Lung (tissue), 12 donors: ENCODE results near the gene OBP2B. TPM values are rescaled to one million over a fixed set of nuclear protein-coding genes. Genes with fewer than 3 reads are reported as not detected.

ENCODE experiments used
- ATAC-seq: fragments of 200-7000 bp; cut with Tn5 transposase; one replicate; pipeline ENCODE4 v1.9.1; 2020; ENCODE audit warnings: moderate number of reproducible peaks; ENCODE audit not compliant: insufficient read depth, low FRiP score
- DNase-seq, 3 donors: peaks; one replicate each; pipeline ENCODE4 v3.0.0-alpha.2; 2013 to 2017
- H3K27ac ChIP-seq, 2 donors: one replicate each; pipeline ENCODE4 v1.5.1; 2013; ENCODE audit warnings: mild to moderate bottlenecking in 2 of 2, moderate library complexity in 2 of 2, control low read depth in 1 of 2, inconsistent platforms in 1 of 2, low read depth in 1 of 2, low read length in 1 of 2
- H3K27me3 ChIP-seq, 3 donors: one replicate each; pipeline ENCODE4 v1.5.1; 2013; ENCODE audit warnings: low read length in 2 of 3; ENCODE audit not compliant: control insufficient read depth in 3 of 3, insufficient read depth in 3 of 3
- H3K36me3 ChIP-seq, 4 donors: one replicate each; pipeline ENCODE4 v1.5.1; 2013; ENCODE audit warnings: low read length in 4 of 4, mild to moderate bottlenecking in 1 of 4, moderate library complexity in 1 of 4; ENCODE audit not compliant: control insufficient read depth in 4 of 4, insufficient read depth in 4 of 4
- H3K4me1 ChIP-seq, 5 donors: one replicate each; pipeline ENCODE4 v1.5.1; 2013; ENCODE audit warnings: low read length in 5 of 5, mild to moderate bottlenecking in 2 of 5, moderate library complexity in 1 of 5; ENCODE audit not compliant: control insufficient read depth in 5 of 5, insufficient read depth in 5 of 5
- H3K4me3 ChIP-seq: one replicate; pipeline ENCODE4 v1.5.1; 2013; ENCODE audit warnings: mild to moderate bottlenecking, control low read depth, moderate library complexity
- H3K9ac ChIP-seq, 2 donors: one replicate each; pipeline ENCODE4 v1.5.1; 2013; ENCODE audit warnings: low read length in 2 of 2, control low read depth in 1 of 2; ENCODE audit not compliant: insufficient read depth in 1 of 2
- H3K9me3 ChIP-seq, 4 donors: one replicate each; pipeline ENCODE4 v1.5.1; 2013; ENCODE audit warnings: low read length in 3 of 4, mild to moderate bottlenecking in 1 of 4, moderate library complexity in 1 of 4; ENCODE audit not compliant: control insufficient read depth in 4 of 4, insufficient read depth in 3 of 4
- WGBS, 2 donors: extraction: QIAGEN DNeasy Blood & Tissue Kit; methylation state at CpG; one replicate each; pipeline ENCODE4 v1.1.7; 2013; 5-methylcytosine and 5-hydroxymethylcytosine counted together
- polyA plus RNA-seq, 2 donors: library from polyadenylated mRNA; stranded (reverse); fragments of 200-250 nt; gene quantifications; one replicate each; pipeline ENCODE4 v1.2.1, GENCODE V29; 2013
- total RNA-seq, 2 donors: library from RNA; depleted of rRNA in 1 of 2; stranded (reverse); fragments of >200 nt in 1 of 2; gene quantifications; one replicate each; pipeline ENCODE4 v1.2.1, GENCODE V29; 2014 to 2021
- TF ChIP-seq, protein P1 (sequence below): IDR thresholded peaks from 2 replicates; pipeline ENCODE4 v1.5.1; 2012; ENCODE audit warnings: mild to moderate bottlenecking; ENCODE audit errors: control extremely low read depth, extremely low read depth
- donor health status: control.
- donor health status: control.
- donor health status: Bipolar disorder and iron deficiency.
- donor health status: healthy.
- donor health status: DM: yes; HTN: yes; CAD: no.

OBP2B gene
- total and polyA plus RNA-seq, 4 donors, result not detected

DNA sequence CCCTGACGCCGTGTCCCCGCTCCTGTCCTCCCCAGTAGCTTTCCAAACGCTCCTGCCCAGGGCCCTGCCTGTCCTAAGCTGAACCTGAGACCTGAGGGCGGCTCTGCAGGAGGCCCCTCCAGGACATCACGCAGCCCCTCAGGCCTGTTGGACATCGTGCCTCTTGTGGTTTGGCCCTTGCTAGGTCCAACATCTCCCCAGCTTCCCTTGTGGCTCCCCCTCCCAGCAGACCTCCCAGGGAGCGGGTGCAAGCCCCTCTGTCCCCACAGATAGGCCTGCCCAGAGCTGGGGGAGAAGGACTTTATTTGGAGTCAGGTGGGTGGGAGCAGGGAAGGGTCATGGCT, 4.1 kb downstream of the OBP2B start:
- Histone ChIP-seq H3K4me3 (no peak overlapping the region), H3K27ac (no peak overlapping the region), H3K4me1 (no peaks in the 10 kb centered on the region), H3K9ac (no peak overlapping the region), H3K9me3 (peaks cover 0 to 2% (median 0%) of the 10 kb centered on the region in 4 donors), H3K36me3 (no peaks in the 10 kb centered on the region), H3K27me3 (peaks cover 0 to 11% (median 3%) of the 10 kb centered on the region in 3 donors)
- TF ChIP-seq, protein P1, sequence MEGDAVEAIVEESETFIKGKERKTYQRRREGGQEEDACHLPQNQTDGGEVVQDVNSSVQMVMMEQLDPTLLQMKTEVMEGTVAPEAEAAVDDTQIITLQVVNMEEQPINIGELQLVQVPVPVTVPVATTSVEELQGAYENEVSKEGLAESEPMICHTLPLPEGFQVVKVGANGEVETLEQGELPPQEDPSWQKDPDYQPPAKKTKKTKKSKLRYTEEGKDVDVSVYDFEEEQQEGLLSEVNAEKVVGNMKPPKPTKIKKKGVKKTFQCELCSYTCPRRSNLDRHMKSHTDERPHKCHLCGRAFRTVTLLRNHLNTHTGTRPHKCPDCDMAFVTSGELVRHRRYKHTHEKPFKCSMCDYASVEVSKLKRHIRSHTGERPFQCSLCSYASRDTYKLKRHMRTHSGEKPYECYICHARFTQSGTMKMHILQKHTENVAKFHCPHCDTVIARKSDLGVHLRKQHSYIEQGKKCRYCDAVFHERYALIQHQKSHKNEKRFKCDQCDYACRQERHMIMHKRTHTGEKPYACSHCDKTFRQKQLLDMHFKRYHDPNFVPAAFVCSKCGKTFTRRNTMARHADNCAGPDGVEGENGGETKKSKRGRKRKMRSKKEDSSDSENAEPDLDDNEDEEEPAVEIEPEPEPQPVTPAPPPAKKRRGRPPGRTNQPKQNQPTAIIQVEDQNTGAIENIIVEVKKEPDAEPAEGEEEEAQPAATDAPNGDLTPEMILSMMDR, result no peak
- ATAC-seq (no peak), DNase-seq (no peak)
- 69 to 82% methylated on average over 8 of the region's 8 CpGs for WGBS, 2 donors

DNA sequence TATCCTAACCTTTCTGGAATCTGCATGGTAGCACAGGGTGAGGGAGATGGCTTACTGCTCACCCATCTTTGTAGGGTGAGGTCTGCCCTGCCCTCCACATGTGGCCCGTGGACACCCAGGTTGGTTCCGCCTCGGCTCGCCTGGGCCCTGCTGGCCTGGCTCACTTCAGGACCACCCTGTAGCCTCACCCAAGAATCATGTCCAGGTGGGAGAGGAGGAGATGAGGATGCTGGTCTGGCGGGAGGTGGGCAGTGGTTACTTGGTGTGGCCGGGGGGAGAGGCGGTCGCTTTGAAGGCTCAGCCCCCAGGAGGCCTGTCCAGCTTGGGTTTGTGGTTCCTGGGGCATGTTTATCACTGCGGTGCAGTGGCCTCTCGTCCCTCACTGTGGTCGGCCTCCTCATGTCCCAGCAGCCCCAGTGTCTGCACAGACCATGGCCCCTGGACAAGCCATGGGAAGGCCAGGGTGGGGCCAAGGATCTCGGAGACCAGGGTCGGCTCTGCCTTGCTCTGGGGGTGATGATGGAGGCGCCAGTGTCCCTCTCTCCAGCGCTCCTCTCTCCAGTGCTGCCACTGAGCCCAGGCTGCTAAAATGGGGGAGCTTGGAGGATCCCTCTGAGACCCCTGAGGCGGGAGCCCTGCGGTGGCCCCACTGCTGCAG, 4.6 kb downstream of the OBP2B start:
- no peak overlapping the region for H3K4me3 ChIP-seq
- peaks cover 0 to 11% (median 3%) of the 10 kb centered on the region in 3 donors for H3K27me3 ChIP-seq
- no peaks in the 10 kb centered on the region for H3K4me1 ChIP-seq
- 85 to 86% methylated on average over 16 to 17 of the region's 17 CpGs for WGBS, 2 donors
- no peak overlapping the region for H3K9ac ChIP-seq
- H3K9me3 ChIP-seq, result peaks cover 0 to 2% (median 0%) of the 10 kb centered on the region in 4 donors
- H3K36me3 ChIP-seq, result no peaks in the 10 kb centered on the region
- TF ChIP-seq, protein P1, result no peak
- DNase-seq (no peak), ATAC-seq (no peak)
- H3K27ac ChIP-seq, result no peak overlapping the region

DNA sequence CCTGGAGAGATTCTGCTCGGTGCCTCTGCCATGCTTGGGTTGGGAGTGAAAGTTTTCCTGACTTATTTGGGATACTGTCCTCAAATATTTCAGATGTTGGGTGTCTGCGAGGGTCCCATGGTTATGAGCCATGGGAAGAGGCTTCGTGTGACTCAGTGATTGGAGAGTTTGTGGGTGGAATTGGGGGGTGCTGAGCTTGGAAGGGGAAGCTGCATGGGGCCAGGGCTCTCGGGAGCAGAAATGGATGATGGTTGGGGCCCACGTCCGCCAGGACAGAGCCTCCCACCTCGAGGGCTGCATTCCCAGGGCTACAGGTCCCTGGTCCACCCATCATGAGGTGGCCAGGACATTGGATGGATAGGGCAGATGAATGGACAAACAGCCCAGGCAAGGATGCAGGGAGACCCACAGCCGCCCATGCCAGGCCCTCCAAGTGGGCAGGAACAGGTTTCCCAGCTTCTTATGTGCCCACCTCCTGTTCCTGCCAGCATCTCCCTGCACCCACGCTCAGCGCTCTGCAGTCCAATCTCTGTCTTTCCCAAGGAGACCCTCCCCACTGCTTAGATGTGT, 5.5 kb downstream of the OBP2B start:
- Histone ChIP-seq H3K9ac (no peak overlapping the region), H3K4me1 (no peaks in the 10 kb centered on the region), H3K36me3 (no peaks in the 10 kb centered on the region), H3K27ac (no peak overlapping the region), H3K4me3 (no peak overlapping the region), H3K9me3 (peaks cover 0 to 2% (median 0%) of the 10 kb centered on the region in 4 donors), H3K27me3 (peaks cover 0 to 11% (median 3%) of the 10 kb centered on the region in 3 donors)
- ATAC-seq, result no peak
- 72 to 81% methylated on average over 10 of the region's 10 CpGs for WGBS, 2 donors
- TF ChIP-seq, protein P1, result no peak
- no peak for DNase-seq
